Suprapubic skin (tissue), 4 donors: Measurements from ENCODE around the gene MYO6.

Experiments used
- EP300 ChIP-seq: sonication (generic); formaldehyde crosslinking; IDR thresholded peaks from one replicate; pipeline ENCODE4 v1.6.1; 2017; ENCODE audit warnings: antibody characterized with exemption
- POLR2A ChIP-seq, 2 donors: fragments of 450-650 bp; IDR thresholded peaks; one replicate each; pipeline ENCODE4 v1.6.1; 2017; ENCODE audit warnings: antibody characterized with exemption in 2 of 2, mild to moderate bottlenecking in 2 of 2, moderate library complexity in 2 of 2
- POLR2AphosphoS5 ChIP-seq, 3 donors: sonication (generic); formaldehyde crosslinking; IDR thresholded peaks; one replicate each; pipeline ENCODE4 v1.6.1; 2017; ENCODE audit warnings: antibody characterized with exemption in 3 of 3
- TF ChIP-seq, protein P1 (sequence below), 2 donors: fragments of 200-600 bp in 1 of 2; fragments of 450-650 bp in 1 of 2; sonication (generic) in 1 of 2; IDR thresholded peaks; one replicate each; pipeline ENCODE4 v1.5.1; 2016 to 2019; ENCODE audit warnings: antibody characterized with exemption in 2 of 2, mild to moderate bottlenecking in 1 of 2, moderate library complexity in 1 of 2

DNA sequence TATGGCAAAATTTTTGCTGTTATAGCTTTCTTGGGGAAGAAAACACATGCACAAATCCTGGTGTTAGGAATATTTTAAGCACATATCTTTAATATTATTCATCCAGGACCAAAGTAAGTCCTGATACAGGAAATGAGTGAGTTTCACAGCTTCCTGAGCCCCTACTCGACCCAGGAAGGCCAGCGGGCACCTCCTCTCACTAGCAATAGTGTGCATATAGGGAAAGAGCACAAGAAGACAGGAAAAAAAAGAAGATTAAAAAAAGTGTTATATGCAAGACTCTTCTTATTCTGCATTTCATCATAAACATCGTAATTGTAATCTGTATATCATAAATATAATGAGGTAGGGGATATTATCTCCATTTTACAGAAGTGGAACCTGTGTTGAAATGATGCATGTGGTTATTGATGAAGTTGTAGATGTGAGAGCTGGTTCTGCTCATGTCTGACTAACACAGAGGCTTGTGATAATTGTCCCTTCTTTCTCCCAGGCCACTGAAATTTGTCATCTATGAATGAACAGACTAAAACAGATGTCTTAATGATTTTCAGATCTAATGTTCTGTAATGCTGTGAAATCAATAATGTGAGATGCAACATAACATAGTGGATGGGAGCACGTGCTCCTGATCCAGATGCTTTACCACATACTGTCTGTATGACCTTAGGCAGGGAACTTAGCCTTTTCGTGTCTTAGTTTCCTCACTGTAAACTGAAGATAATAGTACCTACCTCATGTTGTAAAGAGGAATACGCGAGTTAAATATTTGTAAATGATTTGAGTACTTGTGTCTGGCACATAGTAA, 101.2 kb downstream of the MYO6 start:
- TF ChIP-seq POLR2A (IDR thresholded peaks at IDR 0.05) = no peak
- TF ChIP-seq, protein P1, sequence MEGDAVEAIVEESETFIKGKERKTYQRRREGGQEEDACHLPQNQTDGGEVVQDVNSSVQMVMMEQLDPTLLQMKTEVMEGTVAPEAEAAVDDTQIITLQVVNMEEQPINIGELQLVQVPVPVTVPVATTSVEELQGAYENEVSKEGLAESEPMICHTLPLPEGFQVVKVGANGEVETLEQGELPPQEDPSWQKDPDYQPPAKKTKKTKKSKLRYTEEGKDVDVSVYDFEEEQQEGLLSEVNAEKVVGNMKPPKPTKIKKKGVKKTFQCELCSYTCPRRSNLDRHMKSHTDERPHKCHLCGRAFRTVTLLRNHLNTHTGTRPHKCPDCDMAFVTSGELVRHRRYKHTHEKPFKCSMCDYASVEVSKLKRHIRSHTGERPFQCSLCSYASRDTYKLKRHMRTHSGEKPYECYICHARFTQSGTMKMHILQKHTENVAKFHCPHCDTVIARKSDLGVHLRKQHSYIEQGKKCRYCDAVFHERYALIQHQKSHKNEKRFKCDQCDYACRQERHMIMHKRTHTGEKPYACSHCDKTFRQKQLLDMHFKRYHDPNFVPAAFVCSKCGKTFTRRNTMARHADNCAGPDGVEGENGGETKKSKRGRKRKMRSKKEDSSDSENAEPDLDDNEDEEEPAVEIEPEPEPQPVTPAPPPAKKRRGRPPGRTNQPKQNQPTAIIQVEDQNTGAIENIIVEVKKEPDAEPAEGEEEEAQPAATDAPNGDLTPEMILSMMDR (IDR thresholded peaks at IDR 0.05) = no peak
- TF ChIP-seq POLR2AphosphoS5 (IDR thresholded peaks at IDR 0.05) = no peak
- no peak for TF ChIP-seq EP300
